Measurements from ENCODE around the gene VWA5B1. TPM values are rescaled to one million over a fixed set of nuclear protein-coding genes. Genes with fewer than 3 reads are reported as not detected.
A peak's percentile ranks its signal among the peaks of the same experiment; 100 is the strongest.

Gene VWA5B1
- total and polyA plus RNA-seq, 8 donors: not detected

- no peaks in the 10 kb centered on the region for H3K9me3 ChIP-seq
- WGBS, 5 donors: 38 to 60% (median 52%) methylated on average over 10 of the region's 10 CpGs
- peaks cover 12 to 97% (median 65%) of the 10 kb centered on the region in 3 donors for H3K27me3 ChIP-seq
- peaks cover 11 to 20% (median 16%) of the 10 kb centered on the region in 4 donors for H3K4me1 ChIP-seq
- no peak for DNase-seq
- H3K4me3 ChIP-seq: no peak overlapping the region
- TF ChIP-seq POLR2A (IDR thresholded peaks at IDR 0.05) (no peak), CTCF (IDR thresholded peaks at IDR 0.05) (no peak), POLR2AphosphoS5 (IDR thresholded peaks at IDR 0.05) (no peak), EP300 (IDR thresholded peaks at IDR 0.05) (no peak)
- H3K36me3 ChIP-seq: no peaks in the 10 kb centered on the region
- no peak overlapping the region for H3K27ac ChIP-seq
- intact Hi-C loops (cut with DNase I; ENCODE audit: low total_unique reads): loop anchor here (10.0 kb wide), 1 partner anchor 453 kb away; no protein-coding TSS in a partner anchor
These were observed 77.0 kb downstream of the VWA5B1 start for GRCh38 chr1:20367626-20368025.

GRCh38 chr1:20368866-20369470 lies 78.3 kb downstream of the VWA5B1 start:
- Histone ChIP-seq H3K4me1 (peaks cover 11 to 20% (median 16%) of the 10 kb centered on the region in 4 donors), H3K36me3 (no peaks in the 10 kb centered on the region), H3K9me3 (no peaks in the 10 kb centered on the region), H3K27me3 (peaks cover 12 to 99% (median 56%) of the 10 kb centered on the region in 3 donors), H3K27ac (no peak overlapping the region), H3K4me3 (no peak overlapping the region)
- DNase-seq: no peak
- intact Hi-C loops (cut with DNase I; ENCODE audit: low total_unique reads): loop anchor here (10.0 kb wide), 1 partner anchor 454 kb away; no protein-coding TSS in a partner anchor
- WGBS, 5 donors: 75 to 91% (median 87%) methylated on average over 4 to 7 of the region's 7 CpGs
- TF ChIP-seq CTCF (IDR thresholded peaks at IDR 0.05) (no peak), POLR2AphosphoS5 (IDR thresholded peaks at IDR 0.05) (no peak), EP300 (IDR thresholded peaks at IDR 0.05) (no peak), POLR2A (IDR thresholded peaks at IDR 0.05) (no peak)

GRCh38 chr1:20370698-20371097 lies 80.0 kb downstream of the VWA5B1 start:
- Histone ChIP-seq H3K9me3 (no peaks in the 10 kb centered on the region), H3K36me3 (no peaks in the 10 kb centered on the region), H3K27ac (no peak overlapping the region), H3K27me3 (peaks cover 12 to 97% (median 46%) of the 10 kb centered on the region in 3 donors), H3K4me1 (peaks cover 11 to 20% (median 16%) of the 10 kb centered on the region in 4 donors), H3K4me3 (no peak overlapping the region)
- TF ChIP-seq CTCF (IDR thresholded peaks at IDR 0.05): no peak
- TF ChIP-seq POLR2AphosphoS5 (IDR thresholded peaks at IDR 0.05): no peak
- no peak for TF ChIP-seq EP300 (IDR thresholded peaks at IDR 0.05)
- no peak for TF ChIP-seq POLR2A (IDR thresholded peaks at IDR 0.05)
- intact Hi-C loops (cut with DNase I; ENCODE audit: low total_unique reads): no loop called here
- WGBS, 5 donors: 55 to 62% (median 61%) methylated on average over 8 of the region's 8 CpGs
- DNase-seq: no peak

GRCh38 chr1:20371411-20371810 lies 80.7 kb downstream of the VWA5B1 start:
- DNase-seq: peak in 1 of 2 donors; percentile 46
- Histone ChIP-seq H3K4me1 (peaks cover 7 to 13% (median 10%) of the 10 kb centered on the region in 4 donors), H3K4me3 (no peak overlapping the region), H3K27me3 (peaks cover 6 to 96% (median 44%) of the 10 kb centered on the region in 3 donors), H3K36me3 (no peaks in the 10 kb centered on the region), H3K9me3 (no peaks in the 10 kb centered on the region), H3K27ac (no peak overlapping the region)
- WGBS, 5 donors: 29 to 34% (median 33%) methylated on average over 6 of the region's 6 CpGs
- intact Hi-C loops (cut with DNase I; ENCODE audit: low total_unique reads): no loop called here
- no peak for TF ChIP-seq EP300 (IDR thresholded peaks at IDR 0.05)
- no peak for TF ChIP-seq POLR2A (IDR thresholded peaks at IDR 0.05)
- TF ChIP-seq CTCF (IDR thresholded peaks at IDR 0.05): no peak
- TF ChIP-seq POLR2AphosphoS5 (IDR thresholded peaks at IDR 0.05): no peak

All from stomach (tissue), 9 donors.